Activated CD8-positive, alpha-beta T cell treated with anti-CD3 and anti-CD28 coated beads for 36 hours (primary cell): ENCODE data around the gene DGKI. TPM values are rescaled to one million over a fixed set of nuclear protein-coding genes. Genes with fewer than 3 reads are reported as not detected.

Experiments
- ATAC-seq: fragments of 200-7000 bp; cut with Tn5 transposase; one replicate; pipeline ENCODE4 v1.10.0; 2021; ENCODE audit warnings: mild to moderate bottlenecking, moderate library complexity
- CTCF ChIA-PET: fragments of 350-600 bp; sonication (Branson Sonifier 250); formaldehyde crosslinking; loops from one replicate; lab custom pipeline; 2021; ENCODE audit warnings: antibody characterized with exemption; lab: Charles Lee
- POLR2A ChIA-PET: fragments of 350-600 bp; sonication (Branson Sonifier 250); formaldehyde crosslinking; loops from one replicate; lab custom pipeline; 2021; ENCODE audit warnings: antibody characterized with exemption; lab: Charles Lee
- DNase-seq: peaks from one replicate; pipeline ENCODE4 v3.0.0-alpha.2; 2020
- H3K27ac Mint-ChIP-seq: one replicate; pipeline ENCODE4 v1.8.0; 2021; ENCODE audit warnings: mild to moderate bottlenecking, mixed read lengths
- H3K27me3 Mint-ChIP-seq: one replicate; pipeline ENCODE4 v1.8.0; 2021; ENCODE audit warnings: mixed read lengths
- H3K36me3 Mint-ChIP-seq: one replicate; pipeline ENCODE4 v1.8.0; 2021; ENCODE audit warnings: low read depth, mixed read lengths
- H3K4me1 Mint-ChIP-seq: one replicate; pipeline ENCODE4 v1.8.0; 2021; ENCODE audit warnings: low read depth, mixed read lengths
- H3K4me3 Mint-ChIP-seq: one replicate; pipeline ENCODE4 v1.8.0; 2021; ENCODE audit warnings: mild to moderate bottlenecking, moderate library complexity, mixed read lengths
- H3K9me3 Mint-ChIP-seq: one replicate; pipeline ENCODE4 v1.8.0; 2021; ENCODE audit warnings: mixed read lengths
- intact Hi-C: fragments of 100-400 bp; cut with micrococcal nuclease; formaldehyde crosslinking; loops from one replicate; pipeline ENCODE4 v1.10.0; 2022
- total RNA-seq, 2 experiments: library from RNA; stranded (reverse); gene quantifications; one replicate each; pipeline ENCODE4 v1.2.3, GENCODE V29; 2021
- TF ChIP-seq, protein P1 (sequence below): fragments of 200-600 bp; IDR thresholded peaks from one replicate; pipeline ENCODE4 v1.8.0; 2022; ENCODE audit warnings: antibody characterized with exemption, mild to moderate bottlenecking

The DGKI gene
- under 1 TPM; 0.38 to 0.65 TPM for total RNA-seq

DNA sequence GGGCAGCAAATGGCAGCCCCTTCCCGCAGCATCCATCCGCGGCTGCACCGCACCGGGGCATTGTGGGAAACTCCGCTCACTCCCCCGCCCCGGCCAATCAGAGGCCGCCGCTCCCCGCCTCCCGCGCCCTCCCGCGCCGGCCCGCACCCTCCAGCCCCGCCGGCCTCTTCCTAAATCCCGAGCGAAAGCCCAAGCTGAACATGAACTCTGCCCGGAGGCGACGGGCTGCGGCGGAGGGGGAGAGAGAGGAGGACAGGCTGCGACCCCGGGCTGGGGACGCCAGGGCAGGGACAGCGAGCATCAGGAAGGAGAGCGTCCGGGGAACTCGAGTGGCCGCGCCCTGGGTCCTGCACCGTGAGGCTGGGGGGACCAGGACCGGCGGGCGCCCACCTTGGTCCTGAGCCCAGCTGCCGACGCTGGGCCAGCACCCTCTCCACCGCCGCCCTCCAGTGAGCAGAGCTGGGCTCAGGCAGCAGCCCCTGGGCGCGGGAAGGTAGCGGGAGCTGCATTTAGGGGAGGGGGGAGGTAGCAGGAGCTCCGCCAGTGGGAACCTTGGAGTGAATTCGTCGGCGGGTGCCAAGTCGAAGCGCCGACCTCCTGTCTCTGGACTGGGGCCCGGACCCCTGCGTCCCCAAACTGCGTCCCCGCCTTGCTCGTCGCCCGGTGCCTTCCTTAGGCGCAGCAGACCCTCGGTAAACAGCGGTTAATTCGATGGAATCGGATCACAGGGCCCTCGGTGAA lies at the start of gene DGKI:
Gene DGKI (minus strand): TSS at position 148 of the 741 bp plus-strand sequence.
- TF ChIP-seq, protein P1, sequence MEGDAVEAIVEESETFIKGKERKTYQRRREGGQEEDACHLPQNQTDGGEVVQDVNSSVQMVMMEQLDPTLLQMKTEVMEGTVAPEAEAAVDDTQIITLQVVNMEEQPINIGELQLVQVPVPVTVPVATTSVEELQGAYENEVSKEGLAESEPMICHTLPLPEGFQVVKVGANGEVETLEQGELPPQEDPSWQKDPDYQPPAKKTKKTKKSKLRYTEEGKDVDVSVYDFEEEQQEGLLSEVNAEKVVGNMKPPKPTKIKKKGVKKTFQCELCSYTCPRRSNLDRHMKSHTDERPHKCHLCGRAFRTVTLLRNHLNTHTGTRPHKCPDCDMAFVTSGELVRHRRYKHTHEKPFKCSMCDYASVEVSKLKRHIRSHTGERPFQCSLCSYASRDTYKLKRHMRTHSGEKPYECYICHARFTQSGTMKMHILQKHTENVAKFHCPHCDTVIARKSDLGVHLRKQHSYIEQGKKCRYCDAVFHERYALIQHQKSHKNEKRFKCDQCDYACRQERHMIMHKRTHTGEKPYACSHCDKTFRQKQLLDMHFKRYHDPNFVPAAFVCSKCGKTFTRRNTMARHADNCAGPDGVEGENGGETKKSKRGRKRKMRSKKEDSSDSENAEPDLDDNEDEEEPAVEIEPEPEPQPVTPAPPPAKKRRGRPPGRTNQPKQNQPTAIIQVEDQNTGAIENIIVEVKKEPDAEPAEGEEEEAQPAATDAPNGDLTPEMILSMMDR: no peak
- CTCF ChIA-PET: interaction anchor here (1.0 kb wide), 1 partner anchor 11 kb away, joined by 3 read pairs; no protein-coding TSS in a partner anchor
- H3K36me3 Mint-ChIP-seq: no peaks in the 10 kb centered on the region
- peaks cover 10% of the 10 kb centered on the region for H3K4me1 Mint-ChIP-seq
- ATAC-seq: peak; percentile 37
- peaks cover 50% of the 10 kb centered on the region for H3K27me3 Mint-ChIP-seq
- H3K27ac Mint-ChIP-seq: no peak within 1 kb of the TSS
- POLR2A ChIA-PET: no interaction called here
- intact Hi-C loops: loop anchor here (5.0 kb wide), 1 partner anchor 50 kb away; no protein-coding TSS in a partner anchor
- DNase-seq: peak; percentile 5
- peak within 1 kb of the TSS; percentile 53 for H3K4me3 Mint-ChIP-seq
- no peaks in the 10 kb centered on the region for H3K9me3 Mint-ChIP-seq

DNA sequence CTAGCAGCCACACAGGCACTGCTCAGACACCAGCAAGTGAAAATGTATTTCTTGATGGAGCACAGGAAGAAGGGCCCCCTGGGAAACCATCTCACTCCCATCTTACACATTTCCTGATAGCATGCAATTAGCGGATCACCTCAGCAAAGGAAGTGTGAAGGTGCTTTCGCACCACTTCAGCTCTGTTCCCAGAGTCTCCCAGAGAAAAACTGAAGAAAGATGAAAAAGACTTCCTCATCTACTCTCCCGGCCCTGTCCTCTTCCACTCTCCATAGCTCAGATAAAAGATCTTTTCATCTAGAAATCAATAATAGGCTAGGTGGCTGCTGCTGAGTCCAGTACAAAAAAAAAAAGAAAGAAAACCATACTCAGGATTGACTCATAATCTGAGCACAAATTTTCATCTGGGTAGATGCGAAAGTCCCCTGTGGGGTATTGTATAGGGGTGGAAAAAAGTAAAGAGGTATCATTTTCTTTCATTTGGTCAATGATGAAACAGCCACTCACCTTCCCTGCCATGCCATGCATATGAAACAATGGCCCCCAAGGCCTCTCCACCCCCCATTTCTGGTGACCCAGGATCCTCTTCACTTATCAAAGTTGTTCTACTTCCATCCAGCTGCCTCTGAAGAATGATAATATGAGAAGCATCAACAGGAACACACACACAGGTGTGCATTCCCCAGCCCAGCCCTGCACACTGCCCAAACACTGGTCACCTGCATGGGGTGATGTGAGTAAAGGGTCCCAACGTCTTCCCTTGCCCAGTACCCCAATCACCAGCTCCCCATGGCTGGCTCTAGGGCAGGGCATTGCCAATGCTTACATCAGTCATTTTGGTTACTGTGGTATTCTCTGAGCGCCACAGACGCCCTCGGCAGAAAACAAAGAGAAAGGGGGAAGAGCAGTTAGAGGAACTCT lies 48.8 kb upstream of the DGKI start:
- ATAC-seq: peak; percentile 81
- H3K4me3 Mint-ChIP-seq: no peak overlapping the region
- H3K36me3 Mint-ChIP-seq: peaks cover 36% of the 10 kb centered on the region
- intact Hi-C loops: loop anchor here (5.0 kb wide), 2 partner anchors 48 to 288 kb away; partner anchors contain the start of gene DGKI
- H3K27me3 Mint-ChIP-seq: no peaks in the 10 kb centered on the region
- H3K27ac Mint-ChIP-seq: peak overlapping the region; percentile 87
- no peaks in the 10 kb centered on the region for H3K9me3 Mint-ChIP-seq
- TF ChIP-seq, protein P1: no peak
- CTCF ChIA-PET: interaction anchor here (0.9 to 3.3 kb wide), 6 partner anchors 7 to 240 kb away, joined by 3 to 26 read pairs (median 4); partner anchors contain the start of gene CREB3L2
- POLR2A ChIA-PET: no interaction called here
- H3K4me1 Mint-ChIP-seq: peaks cover 30% of the 10 kb centered on the region
- DNase-seq: peak; percentile 68

DNA sequence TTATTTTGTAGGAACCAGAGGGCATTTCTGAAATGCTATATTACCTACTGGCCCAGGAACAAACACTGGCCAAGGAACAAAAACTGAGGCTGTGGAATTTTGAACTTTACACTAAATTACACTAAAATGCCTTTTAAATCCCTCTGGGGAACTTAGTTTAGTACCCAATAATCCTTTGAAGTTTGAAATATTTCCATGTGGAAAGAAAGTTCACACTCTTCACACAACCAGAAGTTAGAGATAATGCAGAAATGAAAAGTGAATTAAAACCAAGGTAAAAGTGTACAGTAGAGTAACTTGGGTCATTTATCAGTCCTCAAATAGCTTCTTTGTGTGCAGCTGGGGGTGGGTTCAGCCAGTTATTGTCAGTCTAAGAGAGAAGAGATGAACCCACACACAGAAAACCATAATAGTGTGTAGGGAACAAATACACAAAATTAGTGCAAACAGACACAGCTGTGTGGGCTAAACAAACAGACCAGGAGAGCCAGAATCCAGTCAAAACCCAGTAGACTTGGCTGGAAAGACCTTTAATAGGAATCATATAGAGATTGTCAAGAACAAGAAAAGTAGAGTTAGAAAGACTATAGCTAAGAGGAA lies 46.5 kb upstream of the DGKI start:
- ChIA-PET POLR2A (no interaction called here), CTCF (interaction anchor here (0.6 to 3.3 kb wide), 6 partner anchors 10 to 237 kb away, joined by 3 to 26 read pairs (median 6); no protein-coding TSS in a partner anchor)
- no peak for DNase-seq
- H3K4me1 Mint-ChIP-seq: peaks cover 24% of the 10 kb centered on the region
- no peak for ATAC-seq
- H3K4me3 Mint-ChIP-seq: no peak overlapping the region
- peaks cover 37% of the 10 kb centered on the region for H3K36me3 Mint-ChIP-seq
- intact Hi-C loops: no loop called here
- no peaks in the 10 kb centered on the region for H3K27me3 Mint-ChIP-seq
- TF ChIP-seq, protein P1: no peak
- no peaks in the 10 kb centered on the region for H3K9me3 Mint-ChIP-seq
- no peak overlapping the region for H3K27ac Mint-ChIP-seq

DNA sequence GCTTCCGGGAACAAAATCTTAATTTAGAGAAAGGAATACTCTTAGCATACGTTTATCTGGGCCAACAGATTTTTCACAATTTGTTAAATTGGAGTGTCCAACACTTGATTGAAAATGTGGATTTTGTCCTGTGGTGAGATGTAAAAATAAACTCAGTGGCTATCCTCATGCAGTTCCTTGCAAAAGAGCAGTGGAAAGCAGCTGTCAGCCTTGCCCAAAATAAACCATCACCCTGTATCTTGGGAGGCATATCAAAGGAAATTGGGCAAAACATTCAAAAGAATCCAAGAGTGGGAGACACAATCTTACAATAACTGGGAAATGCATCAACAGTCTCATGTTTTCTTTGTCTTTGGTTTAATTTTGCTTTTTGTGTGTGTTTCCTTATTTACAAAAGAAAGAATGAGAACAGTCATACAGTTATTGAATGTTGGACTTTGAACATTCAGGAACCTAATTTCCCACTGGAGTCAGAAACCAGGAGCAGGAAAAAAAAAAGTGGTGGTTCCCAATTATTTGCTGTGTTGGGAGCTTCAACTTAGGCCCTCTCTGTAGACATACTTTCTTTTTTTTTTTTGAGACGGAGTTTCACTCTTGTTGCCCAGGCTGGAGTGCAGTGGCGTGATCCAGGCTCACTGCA lies 44.4 kb upstream of the DGKI start:
- DNase-seq (no peak), ATAC-seq (no peak)
- ChIA-PET POLR2A (no interaction called here), CTCF (interaction anchor here (1.3 kb wide), 1 partner anchor 235 kb away, joined by 5 read pairs; no protein-coding TSS in a partner anchor)
- Mint-ChIP-seq H3K27me3 (no peaks in the 10 kb centered on the region), H3K36me3 (peaks cover 27% of the 10 kb centered on the region), H3K4me3 (no peak overlapping the region), H3K27ac (no peak overlapping the region), H3K9me3 (no peaks in the 10 kb centered on the region), H3K4me1 (peaks cover 22% of the 10 kb centered on the region)
- intact Hi-C loops: no loop called here
- TF ChIP-seq, protein P1: no peak
